DND-41 (cell line): Measurements from ENCODE around the gene PRND.

Experiments used
- EZH2 ChIP-seq: IDR thresholded peaks from 3 replicates; pipeline ENCODE4 v1.6.1; 2012; ENCODE audit warnings: borderline replicate concordance, low read depth, mild to moderate bottlenecking, moderate library complexity, low read length, inconsistent platforms; ENCODE audit not compliant: severe bottlenecking
- TF ChIP-seq, protein P1 (sequence below): IDR thresholded peaks from 2 replicates; pipeline ENCODE4 v1.5.1; 2012; ENCODE audit warnings: borderline replicate concordance, low read length, moderate library complexity, mild to moderate bottlenecking; ENCODE audit not compliant: poor library complexity, severe bottlenecking; ENCODE audit errors: extremely low read depth

GRCh38 chr20:4699216-4699615, 22.5 kb upstream of the PRND start:
- TF ChIP-seq, protein P1, sequence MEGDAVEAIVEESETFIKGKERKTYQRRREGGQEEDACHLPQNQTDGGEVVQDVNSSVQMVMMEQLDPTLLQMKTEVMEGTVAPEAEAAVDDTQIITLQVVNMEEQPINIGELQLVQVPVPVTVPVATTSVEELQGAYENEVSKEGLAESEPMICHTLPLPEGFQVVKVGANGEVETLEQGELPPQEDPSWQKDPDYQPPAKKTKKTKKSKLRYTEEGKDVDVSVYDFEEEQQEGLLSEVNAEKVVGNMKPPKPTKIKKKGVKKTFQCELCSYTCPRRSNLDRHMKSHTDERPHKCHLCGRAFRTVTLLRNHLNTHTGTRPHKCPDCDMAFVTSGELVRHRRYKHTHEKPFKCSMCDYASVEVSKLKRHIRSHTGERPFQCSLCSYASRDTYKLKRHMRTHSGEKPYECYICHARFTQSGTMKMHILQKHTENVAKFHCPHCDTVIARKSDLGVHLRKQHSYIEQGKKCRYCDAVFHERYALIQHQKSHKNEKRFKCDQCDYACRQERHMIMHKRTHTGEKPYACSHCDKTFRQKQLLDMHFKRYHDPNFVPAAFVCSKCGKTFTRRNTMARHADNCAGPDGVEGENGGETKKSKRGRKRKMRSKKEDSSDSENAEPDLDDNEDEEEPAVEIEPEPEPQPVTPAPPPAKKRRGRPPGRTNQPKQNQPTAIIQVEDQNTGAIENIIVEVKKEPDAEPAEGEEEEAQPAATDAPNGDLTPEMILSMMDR, result no peak
- TF ChIP-seq EZH2, result no peak
